Type B pancreatic cell (in vitro differentiated cells): ENCODE data around the gene ARHGAP40. TPM values are rescaled to one million over a fixed set of nuclear protein-coding genes. Genes with fewer than 3 reads are reported as not detected.

Source experiments
- DNase-seq: peaks from one replicate; pipeline ENCODE4 v3.0.0; 2021; ENCODE audit warnings: mixed read lengths; ENCODE audit not compliant: unreplicated experiment; ENCODE audit errors: extremely low spot score
- H3K27ac Mint-ChIP-seq: 2 replicates; pipeline ENCODE4 v1.8.0; 2021; ENCODE audit warnings: mild to moderate bottlenecking, mixed read lengths
- H3K27me3 Mint-ChIP-seq: 2 replicates; pipeline ENCODE4 v1.8.0; 2021; ENCODE audit warnings: mixed read lengths
- H3K36me3 Mint-ChIP-seq: 2 replicates; pipeline ENCODE4 v1.8.0; 2021; ENCODE audit warnings: mixed read lengths
- H3K4me1 Mint-ChIP-seq: one replicate; pipeline ENCODE4 v1.8.0; 2021; ENCODE audit warnings: mixed read lengths; ENCODE audit not compliant: unreplicated experiment
- H3K4me3 Mint-ChIP-seq: 2 replicates; pipeline ENCODE4 v1.8.0; 2021; ENCODE audit warnings: mild to moderate bottlenecking, mixed read lengths
- H3K9me3 Mint-ChIP-seq: 2 replicates; pipeline ENCODE4 v1.8.0; 2021; ENCODE audit warnings: mixed read lengths
- total RNA-seq: library from RNA; stranded (reverse); gene quantifications from 2 replicates; pipeline ENCODE4 v1.2.1, GENCODE V29; 2021; ENCODE audit warnings: low replicate concordance
- TF ChIP-seq, protein P1 (sequence below): fragments of 200-600 bp; sonication (generic); conservative IDR thresholded peaks from 2 replicates; pipeline ENCODE4 v1.5.0; 2021; ENCODE audit warnings: antibody characterized with exemption, mild to moderate bottlenecking

ARHGAP40 gene
- total RNA-seq, 1 donor from 2014 or later, result 1.7 TPM

DNA sequence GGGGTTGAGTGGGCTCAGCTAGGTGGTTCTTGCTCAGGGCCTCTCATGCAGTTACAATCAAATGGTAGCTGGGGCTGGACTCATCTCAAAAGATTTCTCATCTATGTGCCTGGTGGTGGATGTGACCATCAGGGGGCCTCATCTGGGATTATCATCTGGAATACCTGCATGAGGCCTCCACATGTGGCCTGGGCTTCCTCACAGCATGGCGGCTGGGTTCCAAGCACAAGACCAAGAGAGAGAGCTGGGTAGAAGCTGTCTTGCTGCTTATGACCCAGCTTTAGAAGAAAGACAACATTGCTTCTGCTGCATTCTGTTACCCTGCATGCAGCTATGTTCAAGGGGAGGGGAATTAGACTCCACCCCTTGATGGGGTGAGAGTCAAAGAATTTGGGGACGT, 22.5 kb downstream of the ARHGAP40 start:
- Mint-ChIP-seq H3K4me3 (no peak overlapping the region), H3K9me3 (no peaks in the 10 kb centered on the region), H3K27me3 (peaks cover 7% of the 10 kb centered on the region), H3K36me3 (no peaks in the 10 kb centered on the region), H3K4me1 (no peaks in the 10 kb centered on the region), H3K27ac (no peak overlapping the region)
- TF ChIP-seq, protein P1, sequence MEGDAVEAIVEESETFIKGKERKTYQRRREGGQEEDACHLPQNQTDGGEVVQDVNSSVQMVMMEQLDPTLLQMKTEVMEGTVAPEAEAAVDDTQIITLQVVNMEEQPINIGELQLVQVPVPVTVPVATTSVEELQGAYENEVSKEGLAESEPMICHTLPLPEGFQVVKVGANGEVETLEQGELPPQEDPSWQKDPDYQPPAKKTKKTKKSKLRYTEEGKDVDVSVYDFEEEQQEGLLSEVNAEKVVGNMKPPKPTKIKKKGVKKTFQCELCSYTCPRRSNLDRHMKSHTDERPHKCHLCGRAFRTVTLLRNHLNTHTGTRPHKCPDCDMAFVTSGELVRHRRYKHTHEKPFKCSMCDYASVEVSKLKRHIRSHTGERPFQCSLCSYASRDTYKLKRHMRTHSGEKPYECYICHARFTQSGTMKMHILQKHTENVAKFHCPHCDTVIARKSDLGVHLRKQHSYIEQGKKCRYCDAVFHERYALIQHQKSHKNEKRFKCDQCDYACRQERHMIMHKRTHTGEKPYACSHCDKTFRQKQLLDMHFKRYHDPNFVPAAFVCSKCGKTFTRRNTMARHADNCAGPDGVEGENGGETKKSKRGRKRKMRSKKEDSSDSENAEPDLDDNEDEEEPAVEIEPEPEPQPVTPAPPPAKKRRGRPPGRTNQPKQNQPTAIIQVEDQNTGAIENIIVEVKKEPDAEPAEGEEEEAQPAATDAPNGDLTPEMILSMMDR, result no peak
- DNase-seq, result no peak

DNA sequence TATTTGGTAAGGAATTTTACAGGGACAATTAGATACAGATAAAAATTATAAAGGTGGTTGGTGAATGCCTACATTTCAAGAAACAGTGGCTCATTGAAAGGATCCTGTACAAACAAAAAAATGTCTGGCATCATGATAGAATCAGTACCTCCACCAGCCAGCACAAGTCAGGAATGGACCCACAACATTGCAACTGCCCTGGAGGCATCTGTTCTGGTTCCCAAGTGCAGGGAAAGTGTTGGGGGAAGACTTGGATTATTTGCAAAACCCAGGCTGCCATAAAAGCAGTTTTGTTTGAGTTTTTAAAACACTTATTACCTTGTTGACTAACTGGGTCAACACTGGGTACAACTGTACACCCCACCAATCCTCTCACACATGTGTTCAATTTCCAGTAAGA, 24.3 kb downstream of the ARHGAP40 start:
- Mint-ChIP-seq H3K4me3 (no peak overlapping the region), H3K27ac (no peak overlapping the region), H3K27me3 (peaks cover 1% of the 10 kb centered on the region), H3K4me1 (no peaks in the 10 kb centered on the region), H3K36me3 (no peaks in the 10 kb centered on the region), H3K9me3 (no peaks in the 10 kb centered on the region)
- no peak for DNase-seq
- TF ChIP-seq, protein P1, result no peak

DNA sequence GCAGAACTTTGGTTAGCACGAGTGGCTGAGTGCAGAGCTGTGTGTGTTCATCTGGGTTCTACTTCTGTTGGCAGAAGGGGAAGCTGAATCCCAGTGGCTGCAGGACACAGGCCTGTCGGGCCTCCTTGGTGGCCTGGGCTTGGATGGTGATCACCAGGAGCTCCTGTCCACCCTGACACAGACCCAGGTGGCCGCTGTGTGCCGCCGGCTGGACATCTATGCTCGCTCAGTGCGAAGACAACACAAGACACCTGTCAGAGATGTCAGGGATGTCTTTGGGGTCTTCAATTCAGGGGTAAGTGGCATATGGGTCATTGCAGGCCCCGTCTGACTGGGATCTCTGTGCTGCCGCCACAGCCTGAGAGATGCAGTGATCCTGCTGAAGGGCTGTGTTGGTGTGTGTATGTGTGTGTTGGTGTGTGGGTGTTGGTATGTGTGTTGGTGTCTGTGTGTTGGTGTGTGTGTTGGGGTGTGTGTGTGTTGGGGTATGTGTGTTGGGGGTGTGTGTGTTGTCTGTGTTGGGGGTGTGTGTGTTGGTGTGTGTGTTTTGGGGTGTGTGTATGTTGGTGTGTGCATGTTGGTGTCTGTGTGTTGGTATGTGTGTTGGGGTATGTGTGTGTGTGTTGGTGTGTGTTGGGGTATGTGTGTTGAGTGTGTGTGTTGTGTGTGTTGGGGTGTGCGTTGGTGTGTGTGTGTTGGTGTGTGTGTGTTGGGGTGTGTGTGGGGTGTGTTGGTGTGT, 25.5 kb downstream of the ARHGAP40 start:
- no peak for DNase-seq
- no peaks in the 10 kb centered on the region for H3K27me3 Mint-ChIP-seq
- TF ChIP-seq, protein P1, result no peak
- H3K4me1 Mint-ChIP-seq, result no peaks in the 10 kb centered on the region
- no peak overlapping the region for H3K27ac Mint-ChIP-seq
- H3K36me3 Mint-ChIP-seq, result no peaks in the 10 kb centered on the region
- no peaks in the 10 kb centered on the region for H3K9me3 Mint-ChIP-seq
- H3K4me3 Mint-ChIP-seq, result no peak overlapping the region

DNA sequence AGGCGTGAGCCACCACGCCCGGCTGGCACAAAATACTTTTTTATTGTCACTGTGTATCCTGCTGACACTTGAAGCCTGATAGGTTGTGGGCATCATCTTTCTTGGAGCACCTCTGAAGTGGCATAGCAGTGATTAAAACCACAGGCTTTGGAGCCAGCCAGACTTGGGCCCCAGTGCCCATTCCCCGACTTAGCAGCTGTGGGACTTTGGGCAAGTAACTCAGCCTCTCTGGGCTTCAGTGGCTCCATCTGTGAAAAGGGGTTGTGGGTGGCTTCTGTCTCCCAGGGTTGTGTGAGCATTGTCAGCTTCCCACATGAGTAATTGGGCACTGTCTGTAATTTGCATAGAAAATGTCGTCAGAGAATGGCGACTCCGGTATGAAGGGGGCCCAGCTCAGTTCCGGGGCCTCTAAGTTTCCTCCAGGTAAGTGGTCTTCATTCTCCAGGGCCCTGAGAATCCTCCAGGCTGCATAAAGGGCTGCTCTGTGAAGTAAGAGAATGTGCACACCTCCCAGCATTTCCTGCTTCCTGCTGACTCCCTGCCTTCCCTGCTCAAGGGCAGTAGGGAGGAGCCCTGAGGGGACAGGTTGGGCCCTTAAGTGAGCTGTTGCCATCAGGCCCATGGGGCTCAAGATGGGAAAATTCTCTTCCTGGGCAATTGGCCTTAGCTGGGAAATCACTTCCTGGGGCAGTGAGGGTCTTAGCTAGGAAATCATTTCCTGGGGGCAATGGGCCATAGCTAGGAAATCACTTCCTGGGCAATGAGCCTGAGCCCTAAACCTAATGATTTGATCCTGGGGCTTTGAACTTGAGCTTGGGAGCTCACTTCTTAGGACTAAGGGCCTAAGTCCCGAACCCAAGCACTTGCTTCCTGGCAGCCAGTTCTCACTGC, 27.2 kb downstream of the ARHGAP40 start:
- TF ChIP-seq, protein P1, result no peak

DNA sequence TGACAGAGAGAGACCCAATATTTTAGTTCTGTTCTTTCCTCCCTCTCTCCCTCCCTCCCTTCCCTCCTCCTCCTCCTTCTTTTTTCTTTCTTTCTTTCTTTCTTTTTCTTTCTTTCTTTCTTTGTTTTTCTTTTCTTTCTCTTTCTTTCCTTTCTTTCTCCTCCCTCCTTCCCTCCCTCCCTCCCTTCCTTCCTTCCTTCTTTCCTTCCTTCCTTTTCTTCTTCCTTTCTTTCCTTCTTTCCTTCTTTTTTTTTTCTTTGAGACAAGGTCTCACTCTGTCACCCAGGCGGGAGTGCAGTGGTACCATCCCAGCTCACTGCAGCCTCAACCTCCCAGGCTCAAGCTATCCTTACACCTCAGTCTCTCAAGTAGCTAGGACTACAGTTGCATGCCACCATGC, 28.4 kb downstream of the ARHGAP40 start:
- Mint-ChIP-seq H3K36me3 (no peaks in the 10 kb centered on the region), H3K27ac (no peak overlapping the region)

More for the DNA sequence above, 27.2 kb downstream of the ARHGAP40 start:
- peaks cover 6% of the 10 kb centered on the region for H3K27me3 Mint-ChIP-seq
- H3K9me3 Mint-ChIP-seq, result no peaks in the 10 kb centered on the region
- no peak overlapping the region for H3K4me3 Mint-ChIP-seq
- DNase-seq, result no peak
- H3K27ac Mint-ChIP-seq, result no peak overlapping the region
- no peaks in the 10 kb centered on the region for H3K4me1 Mint-ChIP-seq
- no peaks in the 10 kb centered on the region for H3K36me3 Mint-ChIP-seq

More for the DNA sequence above, 28.4 kb downstream of the ARHGAP40 start:
- peaks cover 8% of the 10 kb centered on the region for H3K27me3 Mint-ChIP-seq
- no peaks in the 10 kb centered on the region for H3K4me1 Mint-ChIP-seq
- no peaks in the 10 kb centered on the region for H3K9me3 Mint-ChIP-seq
- H3K4me3 Mint-ChIP-seq, result no peak overlapping the region
- TF ChIP-seq, protein P1, result no peak
- no peak for DNase-seq
